CD14-positive monocyte (primary cell): ENCODE measurements around the gene UNC5A. TPM values are rescaled to one million over a fixed set of nuclear protein-coding genes. Genes with fewer than 3 reads are reported as not detected.

ENCODE experiments used
- DNase-seq, 3 donors: peaks; one replicate each; pipeline ENCODE4 v3.0.0-alpha.2; 2011 to 2022
- H2AFZ ChIP-seq: 2 replicates; pipeline ENCODE4 v1.6.0; 2012; ENCODE audit warnings: mild to moderate bottlenecking, low read depth, low read length, inconsistent platforms; ENCODE audit not compliant: insufficient read depth, poor library complexity, severe bottlenecking
- H3K27ac ChIP-seq, 2 donors: 1 replicate in 1 of 2; 2 replicates in 1 of 2; pipeline ENCODE4 v1.5.1; 2012 to 2013; ENCODE audit warnings: low read length in 2 of 2, control low read depth in 1 of 2, inconsistent platforms in 1 of 2, low read depth in 1 of 2, mild to moderate bottlenecking in 1 of 2
- H3K27me3 ChIP-seq, 2 donors: one replicate each; pipeline versions ENCODE4 v1.6.0 to v1.6.1; 2011 to 2013; ENCODE audit warnings: low read length in 2 of 2; ENCODE audit not compliant: control insufficient read depth in 2 of 2, insufficient read depth in 2 of 2
- H3K36me3 ChIP-seq, 2 donors: replicated peaks in 1 of 2; 1 replicate in 1 of 2; 2 replicates in 1 of 2; pipeline versions ENCODE4 v1.5.1 to v1.6.1; 2012 to 2013; ENCODE audit warnings: low read length in 2 of 2, control low read depth in 1 of 2, inconsistent platforms in 1 of 2, mild to moderate bottlenecking in 1 of 2; ENCODE audit not compliant: insufficient read depth in 2 of 2, control insufficient read depth in 1 of 2
- H3K4me1 ChIP-seq, 2 donors: 1 replicate in 1 of 2; 2 replicates in 1 of 2; pipeline versions ENCODE4 v1.5.1 to v1.6.1; 2012 to 2013; ENCODE audit warnings: low read length in 2 of 2, control low read depth in 1 of 2, inconsistent platforms in 1 of 2, mild to moderate bottlenecking in 1 of 2, moderate library complexity in 1 of 2; ENCODE audit not compliant: insufficient read depth in 2 of 2, control insufficient read depth in 1 of 2
- H3K4me2 ChIP-seq: replicated peaks from 2 replicates; pipeline ENCODE3; 2012; ENCODE audit warnings: low read length, moderate library complexity, mild to moderate bottlenecking; ENCODE audit not compliant: poor library complexity, severe bottlenecking; ENCODE audit errors: extremely low read depth
- H3K4me3 ChIP-seq, 3 experiments: fragments of 200-600 bp in 1 of 3; sonication (generic) in 1 of 3; replicated peaks in 1 of 3; 1 replicate in 2 of 3; 2 replicates in 1 of 3; pipeline ENCODE4 v1.5.1; 2011 to 2013; ENCODE audit warnings: low read length in 3 of 3, mild to moderate bottlenecking in 3 of 3, control low read depth in 2 of 3, low read depth in 2 of 3, inconsistent platforms in 1 of 3, moderate library complexity in 1 of 3
- H3K79me2 ChIP-seq: 2 replicates; pipeline ENCODE4 v1.6.0; 2012; ENCODE audit warnings: mild to moderate bottlenecking, control low read depth, inconsistent platforms, low read length, moderate library complexity; ENCODE audit not compliant: insufficient read depth
- H3K9ac ChIP-seq: 2 replicates; pipeline ENCODE4 v1.6.0; 2017; ENCODE audit warnings: low read length, mild to moderate bottlenecking; ENCODE audit not compliant: insufficient read depth, poor library complexity, severe bottlenecking
- H3K9me3 ChIP-seq, 2 donors: replicated peaks in 1 of 2; 1 replicate in 1 of 2; 2 replicates in 1 of 2; pipeline versions ENCODE4 v1.5.1 to v1.6.1; 2012 to 2013; ENCODE audit warnings: low read length in 2 of 2, control low read depth in 1 of 2; ENCODE audit not compliant: control insufficient read depth in 1 of 2, insufficient read depth in 1 of 2
- H4K20me1 ChIP-seq: 2 replicates; pipeline ENCODE4 v1.6.0; 2012; ENCODE audit warnings: mild to moderate bottlenecking, low read length, control low read depth, moderate library complexity; ENCODE audit not compliant: insufficient read depth
- H3K27ac Mint-ChIP-seq, 7 donors: one replicate each; pipeline ENCODE4 v1.8.0; 2020; ENCODE audit warnings: mild to moderate bottlenecking in 7 of 7, mixed read lengths in 7 of 7, moderate library complexity in 6 of 7, inconsistent platforms in 2 of 7
- H3K27me3 Mint-ChIP-seq, 3 donors: one replicate each; pipeline ENCODE4 v1.8.0; 2021 to 2022; ENCODE audit warnings: low read depth in 3 of 3, mild to moderate bottlenecking in 3 of 3, mixed read lengths in 3 of 3, moderate library complexity in 3 of 3, inconsistent platforms in 1 of 3
- H3K36me3 Mint-ChIP-seq, 2 donors: one replicate each; pipeline ENCODE4 v1.8.0; 2020; ENCODE audit warnings: mixed read lengths in 2 of 2, inconsistent platforms in 1 of 2, mild to moderate bottlenecking in 1 of 2
- H3K4me1 Mint-ChIP-seq: one replicate; pipeline ENCODE4 v1.8.0; 2020; ENCODE audit warnings: mild to moderate bottlenecking, mixed read lengths
- H3K4me3 Mint-ChIP-seq, 2 donors: one replicate each; pipeline ENCODE4 v1.8.0; 2020; ENCODE audit warnings: mild to moderate bottlenecking in 2 of 2, mixed read lengths in 2 of 2, moderate library complexity in 1 of 2
- H3K9me3 Mint-ChIP-seq, 7 donors: one replicate each; pipeline ENCODE4 v1.8.0; 2020 to 2022; ENCODE audit warnings: mixed read lengths in 7 of 7, mild to moderate bottlenecking in 6 of 7, moderate library complexity in 6 of 7, inconsistent platforms in 2 of 7
- CTCF ChIP-seq: fragments of 200-600 bp; IDR thresholded peaks from one replicate; pipeline ENCODE4 v1.8.0; 2022; ENCODE audit warnings: antibody characterized with exemption, mild to moderate bottlenecking
- WGBS: methylation state at CpG from one replicate; pipeline ENCODE4 v1.1.5; 2013; ENCODE audit warnings: missing lambda C conversion rate; ENCODE audit not compliant: insufficient coverage; 5-methylcytosine and 5-hydroxymethylcytosine counted together
- intact Hi-C, 2 donors: fragments of 100-400 bp; cut with micrococcal nuclease; formaldehyde crosslinking; loops; one replicate each; pipeline versions ENCODE4 v1.15.0 to v1.15.1; 2023
- polyA plus RNA-seq, 3 donors: library from polyadenylated mRNA; depleted of rRNA in 1 of 3; unstranded in 2 of 3; stranded (reverse) in 1 of 3; fragments of 300-500 nt in 2 of 3; fragments of >200 nt in 1 of 3; fragmentation: Illumina TruSeq in 2 of 3; gene quantifications; 1 replicate in 2 of 3; 2 replicates in 1 of 3; pipeline ENCODE4 v1.2.3, GENCODE V29; 2012 to 2021

The UNC5A gene
- polyA plus RNA-seq, 3 donors, result 0.03 to 0.07 TPM; not detected in 1

GRCh38 chr5:176875783-176876505 is 65.6 kb downstream of the UNC5A start:
- H4K20me1 ChIP-seq, result peaks cover 79% of the 10 kb centered on the region
- H3K9ac ChIP-seq, result no peak overlapping the region
- no peaks in the 10 kb centered on the region for H3K9me3 ChIP-seq
- H3K4me1 ChIP-seq, result no peaks in the 10 kb centered on the region
- no peak overlapping the region for H3K4me3 ChIP-seq
- Mint-ChIP-seq H3K27ac (peak overlapping the region in 4 of 7 donors; percentile 15 to 80 (median 70)), H3K4me1 (peaks cover 20% of the 10 kb centered on the region), H3K9me3 (peaks cover 1 to 12% (median 4%) of the 10 kb centered on the region in 7 donors), H3K27me3 (peaks cover 5 to 27% (median 14%) of the 10 kb centered on the region in 3 donors), H3K36me3 (peaks cover 11 to 13% of the 10 kb centered on the region in 2 donors), H3K4me3 (no peak overlapping the region)
- WGBS, result 4% methylated on average over 18 of the region's 27 CpGs
- H3K4me2 ChIP-seq, result no peak overlapping the region
- intact Hi-C loops, result no loop called here
- no peak overlapping the region for H2AFZ ChIP-seq
- no peaks in the 10 kb centered on the region for H3K79me2 ChIP-seq
- no peak overlapping the region for H3K27ac ChIP-seq
- TF ChIP-seq CTCF, result no peak
- peaks cover 11 to 12% of the 10 kb centered on the region in 2 donors for H3K36me3 ChIP-seq
- H3K27me3 ChIP-seq, result no peaks in the 10 kb centered on the region
- DNase-seq, result no peak

- no peak overlapping the region for H3K9ac ChIP-seq
- no peak overlapping the region for H3K4me3 ChIP-seq
- TF ChIP-seq CTCF, result no peak
- H3K4me2 ChIP-seq, result no peak overlapping the region
- Mint-ChIP-seq H3K9me3 (peaks cover 1 to 12% (median 4%) of the 10 kb centered on the region in 7 donors), H3K4me3 (no peak overlapping the region), H3K36me3 (peaks cover 18 to 21% of the 10 kb centered on the region in 2 donors), H3K4me1 (peaks cover 20% of the 10 kb centered on the region), H3K27ac (peak overlapping the region in 2 of 7 donors; percentile 70 to 80), H3K27me3 (peaks cover 5 to 27% (median 14%) of the 10 kb centered on the region in 3 donors)
- no peaks in the 10 kb centered on the region for H3K9me3 ChIP-seq
- no peak for DNase-seq
- no peak overlapping the region for H3K27ac ChIP-seq
- no peaks in the 10 kb centered on the region for H3K79me2 ChIP-seq
- intact Hi-C loops, result no loop called here
- peaks cover 87% of the 10 kb centered on the region for H4K20me1 ChIP-seq
- 85% methylated on average over 18 of the region's 24 CpGs for whole genome bisulfite sequencing
- H3K36me3 ChIP-seq, result peaks cover 19 to 21% of the 10 kb centered on the region in 2 donors
- H3K27me3 ChIP-seq, result no peaks in the 10 kb centered on the region
- H2AFZ ChIP-seq, result no peak overlapping the region
- no peaks in the 10 kb centered on the region for H3K4me1 ChIP-seq
Observed at GRCh38 chr5:176876506-176877431, 66.4 kb downstream of the UNC5A start.
